ENCODE measurements around the gene ANP32A.

Gene ANP32A

GRCh38 chr15:68833700-68834331 lies 13.1 kb upstream of the ANP32A start:
- no peak for DNase-seq (ENCODE audit: low spot score)
- TF ChIP-seq CTCF (conservative IDR thresholded peaks at IDR 0.05; ENCODE audit: low read depth) = no peak
- POLR2A ChIA-PET (ENCODE audit: low non-redundant PET) = no interaction called here
- H3K27ac ChIP-seq = no peak overlapping the region
- CTCF ChIA-PET = interaction anchor here (1.0 kb wide), 1 partner anchor 92 kb away, joined by 3 read pairs; no protein-coding TSS in a partner anchor

- no peak overlapping the region for H3K27ac ChIP-seq
- ChIA-PET CTCF (interaction anchor here (0.6 kb wide), 1 partner anchor 118 kb away, joined by 5 read pairs; no protein-coding TSS in a partner anchor), POLR2A (ENCODE audit: low non-redundant PET) (no interaction called here)
- no peak for DNase-seq (ENCODE audit: low spot score)
- TF ChIP-seq CTCF (conservative IDR thresholded peaks at IDR 0.05; ENCODE audit: low read depth) = no peak
These were observed 9.6 kb upstream of the ANP32A start for GRCh38 chr15:68830141-68830785.

- TF ChIP-seq CTCF (conservative IDR thresholded peaks at IDR 0.05; ENCODE audit: low read depth) = peak; percentile 61
- H3K27ac ChIP-seq = no peak overlapping the region
- ChIA-PET POLR2A (ENCODE audit: low non-redundant PET) (no interaction called here), CTCF (interaction anchor here (0.6 to 1.1 kb wide), 2 partner anchors 45 to 101 kb away, joined by 3 read pairs; no protein-coding TSS in a partner anchor)
- no peak for DNase-seq (ENCODE audit: low spot score)
These were observed 8.4 kb upstream of the ANP32A start for GRCh38 chr15:68829068-68829467.

GRCh38 chr15:68823561-68823960 lies 2.9 kb upstream of the ANP32A start:
- ChIA-PET CTCF (interaction anchor here (1.1 kb wide), 1 partner anchor 52 kb away, joined by 5 read pairs; no protein-coding TSS in a partner anchor), POLR2A (ENCODE audit: low non-redundant PET) (no interaction called here)
- no peak overlapping the region for H3K27ac ChIP-seq
- TF ChIP-seq CTCF (conservative IDR thresholded peaks at IDR 0.05; ENCODE audit: low read depth) = no peak
- DNase-seq (ENCODE audit: low spot score) = no peak

- ChIA-PET CTCF (no interaction called here), POLR2A (ENCODE audit: low non-redundant PET) (no interaction called here)
- DNase-seq (ENCODE audit: low spot score) = no peak
- no peak for TF ChIP-seq CTCF (conservative IDR thresholded peaks at IDR 0.05; ENCODE audit: low read depth)
- no peak overlapping the region for H3K27ac ChIP-seq
These were observed 2.1 kb upstream of the ANP32A start for GRCh38 chr15:68822818-68823217.

- peak; percentile 41 for DNase-seq (ENCODE audit: low spot score)
- peak overlapping the region; percentile 93 for H3K27ac ChIP-seq
- ChIA-PET CTCF (no interaction called here), POLR2A (ENCODE audit: low non-redundant PET) (no interaction called here)
- TF ChIP-seq CTCF (conservative IDR thresholded peaks at IDR 0.05; ENCODE audit: low read depth) = no peak
These were observed 1.2 kb upstream of the ANP32A start for GRCh38 chr15:68821841-68822381.

All from RWPE1 (cell line).